ENCODE data around the gene FADS2. TPM values are rescaled to one million over a fixed set of nuclear protein-coding genes. Genes with fewer than 3 reads are reported as not detected.

Gene FADS2
- total and polyA plus RNA-seq, 9 of the 15 experiments (the other 6 are each of a cell fraction or from before 2014, with no cell fraction given): 2.9 to 42.8 (median 16.2) TPM

DNA sequence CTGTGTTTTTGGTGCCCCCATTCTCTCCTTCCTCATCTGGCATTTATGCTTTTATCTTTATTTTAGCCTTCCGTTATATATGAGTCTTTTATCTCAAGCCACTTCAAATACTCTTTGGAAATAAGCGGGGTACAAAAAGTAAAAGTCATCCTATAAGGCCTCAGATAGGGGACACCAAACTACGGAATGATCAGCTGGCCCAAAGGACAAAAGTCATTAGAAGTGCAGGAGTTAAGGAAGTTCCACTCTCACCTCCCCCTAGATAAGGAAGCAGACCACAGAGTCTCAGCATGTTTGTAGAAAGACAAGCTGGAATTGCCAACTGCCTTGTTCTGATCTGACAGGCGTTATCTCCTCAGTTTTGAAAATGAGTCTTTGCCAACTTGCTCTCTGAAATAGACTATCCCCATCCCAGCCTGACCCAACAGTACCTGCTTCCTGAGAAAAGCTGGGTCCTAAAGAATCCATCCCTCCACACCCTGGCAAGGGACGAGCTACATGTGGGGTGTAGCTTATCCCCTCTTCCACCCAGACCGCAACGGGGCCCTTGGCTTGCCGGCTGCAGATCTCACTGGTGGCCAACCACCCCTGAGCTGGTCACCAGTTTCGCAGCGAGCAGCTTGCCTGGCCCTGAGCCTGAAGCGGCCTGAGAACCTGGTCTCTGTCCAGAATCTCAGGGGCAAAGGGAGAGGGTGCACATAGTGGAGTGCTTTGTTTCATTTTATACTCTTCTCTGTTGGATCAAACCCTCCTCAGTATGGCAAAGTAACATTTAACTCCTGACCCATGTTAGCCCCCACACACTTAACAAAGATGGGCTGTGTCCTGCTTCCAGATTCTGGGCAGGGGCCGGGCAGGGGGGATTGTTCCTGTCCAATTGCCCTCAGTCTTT lies 13.8 kb downstream of the FADS2 start (continued):
- TF ChIP-seq POLR2B (IDR thresholded peaks at IDR 0.05; ENCODE audit: low read depth, partially characterized antibody) (no peak), ZBTB33 (CRISPR knock-in tag; IDR thresholded peaks at IDR 0.05) (no peak), MECOM (CRISPR knock-in tag; IDR thresholded peaks at IDR 0.05) (peak; percentile 85; the same call in 1 of the 2 replicates), RB1 (IDR thresholded peaks at IDR 0.05; ENCODE audit: low read depth) (no peak), TRIM24 (IDR thresholded peaks at IDR 0.05) (peak; percentile 70 to 84; a peak in 3 of 4 replicates), ATF6 (CRISPR knock-in tag; IDR thresholded peaks at IDR 0.05) (0 out of 2 replicates have a peak, but pooled peaks have one; percentile 60), CHD1 (IDR thresholded peaks at IDR 0.05; ENCODE audit: low read length) (no peak), POLR2H (tag; IDR thresholded peaks at IDR 0.05; ENCODE audit: low read depth) (no peak), ZNF830 (CRISPR knock-in tag; IDR thresholded peaks at IDR 0.05) (no peak), KDM1A (IDR thresholded peaks at IDR 0.05) (peak; percentile 86 to 91)
- TF ChIP-seq, protein P1, sequence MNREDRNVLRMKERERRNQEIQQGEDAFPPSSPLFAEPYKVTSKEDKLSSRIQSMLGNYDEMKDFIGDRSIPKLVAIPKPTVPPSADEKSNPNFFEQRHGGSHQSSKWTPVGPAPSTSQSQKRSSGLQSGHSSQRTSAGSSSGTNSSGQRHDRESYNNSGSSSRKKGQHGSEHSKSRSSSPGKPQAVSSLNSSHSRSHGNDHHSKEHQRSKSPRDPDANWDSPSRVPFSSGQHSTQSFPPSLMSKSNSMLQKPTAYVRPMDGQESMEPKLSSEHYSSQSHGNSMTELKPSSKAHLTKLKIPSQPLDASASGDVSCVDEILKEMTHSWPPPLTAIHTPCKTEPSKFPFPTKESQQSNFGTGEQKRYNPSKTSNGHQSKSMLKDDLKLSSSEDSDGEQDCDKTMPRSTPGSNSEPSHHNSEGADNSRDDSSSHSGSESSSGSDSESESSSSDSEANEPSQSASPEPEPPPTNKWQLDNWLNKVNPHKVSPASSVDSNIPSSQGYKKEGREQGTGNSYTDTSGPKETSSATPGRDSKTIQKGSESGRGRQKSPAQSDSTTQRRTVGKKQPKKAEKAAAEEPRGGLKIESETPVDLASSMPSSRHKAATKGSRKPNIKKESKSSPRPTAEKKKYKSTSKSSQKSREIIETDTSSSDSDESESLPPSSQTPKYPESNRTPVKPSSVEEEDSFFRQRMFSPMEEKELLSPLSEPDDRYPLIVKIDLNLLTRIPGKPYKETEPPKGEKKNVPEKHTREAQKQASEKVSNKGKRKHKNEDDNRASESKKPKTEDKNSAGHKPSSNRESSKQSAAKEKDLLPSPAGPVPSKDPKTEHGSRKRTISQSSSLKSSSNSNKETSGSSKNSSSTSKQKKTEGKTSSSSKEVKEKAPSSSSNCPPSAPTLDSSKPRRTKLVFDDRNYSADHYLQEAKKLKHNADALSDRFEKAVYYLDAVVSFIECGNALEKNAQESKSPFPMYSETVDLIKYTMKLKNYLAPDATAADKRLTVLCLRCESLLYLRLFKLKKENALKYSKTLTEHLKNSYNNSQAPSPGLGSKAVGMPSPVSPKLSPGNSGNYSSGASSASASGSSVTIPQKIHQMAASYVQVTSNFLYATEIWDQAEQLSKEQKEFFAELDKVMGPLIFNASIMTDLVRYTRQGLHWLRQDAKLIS (CRISPR knock-in tag; IDR thresholded peaks at IDR 0.05): no peak
- TF ChIP-seq, protein P2, sequence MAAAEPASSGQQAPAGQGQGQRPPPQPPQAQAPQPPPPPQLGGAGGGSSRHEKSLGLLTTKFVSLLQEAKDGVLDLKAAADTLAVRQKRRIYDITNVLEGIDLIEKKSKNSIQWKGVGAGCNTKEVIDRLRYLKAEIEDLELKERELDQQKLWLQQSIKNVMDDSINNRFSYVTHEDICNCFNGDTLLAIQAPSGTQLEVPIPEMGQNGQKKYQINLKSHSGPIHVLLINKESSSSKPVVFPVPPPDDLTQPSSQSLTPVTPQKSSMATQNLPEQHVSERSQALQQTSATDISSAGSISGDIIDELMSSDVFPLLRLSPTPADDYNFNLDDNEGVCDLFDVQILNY (CRISPR knock-in tag; IDR thresholded peaks at IDR 0.05): no peak
- TF ChIP-seq, protein P3, sequence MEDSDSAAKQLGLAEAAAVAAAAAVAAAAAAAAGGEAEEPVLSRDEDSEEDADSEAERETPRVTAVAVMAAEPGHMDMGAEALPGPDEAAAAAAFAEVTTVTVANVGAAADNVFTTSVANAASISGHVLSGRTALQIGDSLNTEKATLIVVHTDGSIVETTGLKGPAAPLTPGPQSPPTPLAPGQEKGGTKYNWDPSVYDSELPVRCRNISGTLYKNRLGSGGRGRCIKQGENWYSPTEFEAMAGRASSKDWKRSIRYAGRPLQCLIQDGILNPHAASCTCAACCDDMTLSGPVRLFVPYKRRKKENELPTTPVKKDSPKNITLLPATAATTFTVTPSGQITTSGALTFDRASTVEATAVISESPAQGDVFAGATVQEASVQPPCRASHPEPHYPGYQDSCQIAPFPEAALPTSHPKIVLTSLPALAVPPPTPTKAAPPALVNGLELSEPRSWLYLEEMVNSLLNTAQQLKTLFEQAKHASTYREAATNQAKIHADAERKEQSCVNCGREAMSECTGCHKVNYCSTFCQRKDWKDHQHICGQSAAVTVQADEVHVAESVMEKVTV (CRISPR knock-in tag; IDR thresholded peaks at IDR 0.05): no peak
- TF ChIP-seq, protein P4, sequence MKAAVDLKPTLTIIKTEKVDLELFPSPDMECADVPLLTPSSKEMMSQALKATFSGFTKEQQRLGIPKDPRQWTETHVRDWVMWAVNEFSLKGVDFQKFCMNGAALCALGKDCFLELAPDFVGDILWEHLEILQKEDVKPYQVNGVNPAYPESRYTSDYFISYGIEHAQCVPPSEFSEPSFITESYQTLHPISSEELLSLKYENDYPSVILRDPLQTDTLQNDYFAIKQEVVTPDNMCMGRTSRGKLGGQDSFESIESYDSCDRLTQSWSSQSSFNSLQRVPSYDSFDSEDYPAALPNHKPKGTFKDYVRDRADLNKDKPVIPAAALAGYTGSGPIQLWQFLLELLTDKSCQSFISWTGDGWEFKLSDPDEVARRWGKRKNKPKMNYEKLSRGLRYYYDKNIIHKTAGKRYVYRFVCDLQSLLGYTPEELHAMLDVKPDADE (conservative IDR thresholded peaks at IDR 0.05; ENCODE audit: control insufficient read depth, low read depth, low read length): no peak
